ENCODE data around the gene ANKK1.

The ANKK1 gene

DNA sequence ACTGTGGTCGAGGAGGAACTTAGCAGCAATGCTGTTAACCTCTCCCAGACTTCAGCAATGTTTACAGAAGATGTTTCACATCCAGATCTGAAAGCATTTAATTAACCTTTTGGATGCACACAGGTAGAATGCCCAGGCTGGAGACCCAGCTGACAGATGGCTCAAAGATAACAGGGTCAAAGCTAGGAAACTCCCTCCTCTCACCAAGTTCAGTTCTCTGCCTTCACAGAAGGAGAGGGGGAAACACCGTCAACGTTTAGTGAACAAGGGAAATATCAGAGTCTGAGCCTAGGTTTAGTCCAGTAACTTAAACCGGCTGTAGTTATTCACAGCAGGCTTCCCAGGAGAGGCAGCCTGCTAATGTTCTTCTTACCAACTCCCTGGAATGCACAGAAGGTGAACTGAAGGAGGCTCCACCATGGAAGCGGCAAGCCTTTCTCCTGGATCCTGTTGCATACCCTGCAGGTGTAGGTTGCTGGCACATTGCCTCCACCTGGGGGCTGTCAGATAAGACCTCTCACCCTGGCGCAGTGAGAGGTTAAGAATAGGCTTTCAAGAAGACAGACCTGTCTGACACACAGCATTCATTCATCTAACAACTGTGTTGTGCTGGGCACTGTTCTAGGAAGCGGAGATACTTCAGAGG is 23.5 kb upstream of the ANKK1 start:
- TF ChIP-seq, protein P1, sequence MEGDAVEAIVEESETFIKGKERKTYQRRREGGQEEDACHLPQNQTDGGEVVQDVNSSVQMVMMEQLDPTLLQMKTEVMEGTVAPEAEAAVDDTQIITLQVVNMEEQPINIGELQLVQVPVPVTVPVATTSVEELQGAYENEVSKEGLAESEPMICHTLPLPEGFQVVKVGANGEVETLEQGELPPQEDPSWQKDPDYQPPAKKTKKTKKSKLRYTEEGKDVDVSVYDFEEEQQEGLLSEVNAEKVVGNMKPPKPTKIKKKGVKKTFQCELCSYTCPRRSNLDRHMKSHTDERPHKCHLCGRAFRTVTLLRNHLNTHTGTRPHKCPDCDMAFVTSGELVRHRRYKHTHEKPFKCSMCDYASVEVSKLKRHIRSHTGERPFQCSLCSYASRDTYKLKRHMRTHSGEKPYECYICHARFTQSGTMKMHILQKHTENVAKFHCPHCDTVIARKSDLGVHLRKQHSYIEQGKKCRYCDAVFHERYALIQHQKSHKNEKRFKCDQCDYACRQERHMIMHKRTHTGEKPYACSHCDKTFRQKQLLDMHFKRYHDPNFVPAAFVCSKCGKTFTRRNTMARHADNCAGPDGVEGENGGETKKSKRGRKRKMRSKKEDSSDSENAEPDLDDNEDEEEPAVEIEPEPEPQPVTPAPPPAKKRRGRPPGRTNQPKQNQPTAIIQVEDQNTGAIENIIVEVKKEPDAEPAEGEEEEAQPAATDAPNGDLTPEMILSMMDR (IDR thresholded peaks at IDR 0.05; ENCODE audit: borderline replicate concordance, control extremely low read depth, extremely low read depth, insufficient read depth, missing control alignments): no peak
- DNase-seq (ENCODE audit: low spot score): no peak
- in situ Hi-C loops (cut with MboI; ENCODE audit: low sequenced_read_pairs, unreplicated experiment): no loop called here

GRCh38 chr11:113365895-113366294 is 21.7 kb upstream of the ANKK1 start:
- TF ChIP-seq, protein P1 (IDR thresholded peaks at IDR 0.05; ENCODE audit: borderline replicate concordance, control extremely low read depth, extremely low read depth, insufficient read depth, missing control alignments): no peak
- in situ Hi-C loops (cut with MboI; ENCODE audit: low sequenced_read_pairs, unreplicated experiment): no loop called here
- DNase-seq (ENCODE audit: low spot score): no peak

DNA sequence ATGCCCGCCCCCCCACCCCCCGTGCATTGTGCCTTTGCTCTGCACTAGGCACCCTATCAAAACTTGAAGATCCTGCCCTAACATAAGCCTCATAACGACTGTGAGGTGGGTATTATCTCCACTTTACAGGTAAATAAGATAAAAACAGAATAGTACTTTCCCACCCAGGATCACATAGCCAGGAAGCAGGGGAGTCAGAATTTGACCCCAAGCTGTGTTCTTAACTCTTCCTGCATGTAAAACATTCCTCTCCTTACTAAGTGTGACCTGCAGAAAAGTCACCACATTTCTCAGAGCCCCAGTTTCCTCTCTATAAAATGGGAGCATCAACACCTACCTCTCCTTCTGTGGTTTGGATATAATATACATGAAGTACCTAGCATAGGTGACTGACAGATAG is 18.2 kb upstream of the ANKK1 start:
- in situ Hi-C loops (cut with MboI; ENCODE audit: low sequenced_read_pairs, unreplicated experiment): no loop called here
- DNase-seq (ENCODE audit: low spot score): no peak
- TF ChIP-seq, protein P1 (IDR thresholded peaks at IDR 0.05; ENCODE audit: borderline replicate concordance, control extremely low read depth, extremely low read depth, insufficient read depth, missing control alignments): no peak

DNA sequence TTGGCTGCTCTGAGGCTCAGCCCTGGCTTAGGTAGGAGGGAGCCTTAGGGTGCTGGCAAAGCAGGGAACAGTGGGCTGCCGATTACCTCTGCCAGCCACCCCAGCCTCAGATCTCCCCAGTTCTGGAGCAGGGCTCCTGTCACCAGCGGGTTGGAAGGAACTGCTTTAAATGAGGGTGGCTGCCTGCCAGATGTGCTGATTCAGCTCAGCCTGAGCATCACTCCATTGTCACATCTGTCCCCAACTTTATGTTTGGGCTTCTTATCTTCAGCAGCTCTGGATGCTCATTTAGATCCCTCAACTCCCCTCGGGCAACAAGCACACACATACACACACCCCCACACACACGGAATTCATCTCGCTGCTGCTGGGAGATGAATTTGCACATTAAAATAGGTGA is 16.9 kb upstream of the ANKK1 start:
- no peak for DNase-seq (ENCODE audit: low spot score)
- TF ChIP-seq, protein P1 (IDR thresholded peaks at IDR 0.05; ENCODE audit: borderline replicate concordance, control extremely low read depth, extremely low read depth, insufficient read depth, missing control alignments): no peak
- in situ Hi-C loops (cut with MboI; ENCODE audit: low sequenced_read_pairs, unreplicated experiment): no loop called here

- no peak for DNase-seq (ENCODE audit: low spot score)
- in situ Hi-C loops (cut with MboI; ENCODE audit: low sequenced_read_pairs, unreplicated experiment): no loop called here
- TF ChIP-seq, protein P1 (IDR thresholded peaks at IDR 0.05; ENCODE audit: borderline replicate concordance, control extremely low read depth, extremely low read depth, insufficient read depth, missing control alignments): no peak
These were observed 15.3 kb upstream of the ANKK1 start for GRCh38 chr11:113372309-113372708.

DNA sequence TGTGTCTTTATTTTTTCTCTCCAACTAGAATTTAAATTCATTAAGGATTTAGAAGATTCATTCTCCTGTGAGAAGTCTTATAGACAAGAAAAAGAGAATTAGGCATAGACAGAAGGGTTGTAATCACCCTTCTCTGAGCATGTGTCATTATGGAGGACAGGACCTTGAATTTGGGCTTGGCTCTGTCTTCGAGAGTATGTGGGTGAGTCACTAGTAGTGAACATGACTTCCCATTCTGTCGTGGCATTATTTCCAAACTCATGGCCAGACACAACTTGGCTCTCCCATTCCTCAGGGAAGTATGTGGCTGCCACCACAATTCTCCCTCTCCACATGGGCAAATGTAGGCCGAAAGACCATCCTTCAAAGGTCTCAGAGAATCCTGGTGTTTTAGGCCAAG is 14.3 kb upstream of the ANKK1 start:
- no peak for DNase-seq (ENCODE audit: low spot score)
- in situ Hi-C loops (cut with MboI; ENCODE audit: low sequenced_read_pairs, unreplicated experiment): no loop called here
- TF ChIP-seq, protein P1 (IDR thresholded peaks at IDR 0.05; ENCODE audit: borderline replicate concordance, control extremely low read depth, extremely low read depth, insufficient read depth, missing control alignments): no peak

Measured in GM13976 (cell line).